ENCODE results near the gene TMEM266.

DNA sequence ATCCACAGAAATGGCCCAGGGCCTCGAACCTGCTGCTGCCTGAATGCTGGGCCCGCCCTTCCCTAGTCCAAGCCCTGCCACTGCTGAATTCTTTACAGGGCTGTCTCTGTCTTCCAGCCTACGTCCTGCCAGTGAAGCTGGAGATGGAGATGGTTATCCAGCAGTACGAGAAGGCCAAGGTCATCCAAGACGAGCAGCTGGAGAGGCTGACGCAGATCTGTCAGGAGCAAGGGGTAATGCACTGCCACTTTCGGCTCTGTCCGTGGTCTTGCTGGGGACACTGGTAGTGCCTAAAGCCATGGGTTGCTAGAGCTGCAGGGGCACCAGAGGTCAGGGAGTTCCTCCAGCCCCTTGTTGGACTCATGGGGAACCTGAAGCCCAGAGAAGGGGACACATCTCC, 115.7 kb downstream of the TMEM266 start:
- no peak for TF ChIP-seq FOXA1 (IDR thresholded peaks at IDR 0.05)
- TF ChIP-seq FOXM1 (IDR thresholded peaks at IDR 0.05; ENCODE audit: borderline replicate concordance): no peak
- TF ChIP-seq FOXK2 (IDR thresholded peaks at IDR 0.05): no peak
- no peak for TF ChIP-seq NFRKB (IDR thresholded peaks at IDR 0.05)
- TF ChIP-seq CTBP1 (IDR thresholded peaks at IDR 0.05; ENCODE audit: borderline replicate concordance): no peak
- TF ChIP-seq TARDBP (IDR thresholded peaks at IDR 0.05): no peak
- no peak for TF ChIP-seq ZNF384 (IDR thresholded peaks at IDR 0.05)
- no peak for TF ChIP-seq SP1 (IDR thresholded peaks at IDR 0.05)
- TF ChIP-seq L3MBTL2 (conservative IDR thresholded peaks at IDR 0.05): no peak
- no peak for TF ChIP-seq SUZ12 (IDR thresholded peaks at IDR 0.05)
- TF ChIP-seq, protein P1, sequence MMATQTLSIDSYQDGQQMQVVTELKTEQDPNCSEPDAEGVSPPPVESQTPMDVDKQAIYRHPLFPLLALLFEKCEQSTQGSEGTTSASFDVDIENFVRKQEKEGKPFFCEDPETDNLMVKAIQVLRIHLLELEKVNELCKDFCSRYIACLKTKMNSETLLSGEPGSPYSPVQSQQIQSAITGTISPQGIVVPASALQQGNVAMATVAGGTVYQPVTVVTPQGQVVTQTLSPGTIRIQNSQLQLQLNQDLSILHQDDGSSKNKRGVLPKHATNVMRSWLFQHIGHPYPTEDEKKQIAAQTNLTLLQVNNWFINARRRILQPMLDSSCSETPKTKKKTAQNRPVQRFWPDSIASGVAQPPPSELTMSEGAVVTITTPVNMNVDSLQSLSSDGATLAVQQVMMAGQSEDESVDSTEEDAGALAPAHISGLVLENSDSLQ (IDR thresholded peaks at IDR 0.05): no peak
- no peak for TF ChIP-seq BHLHE40 (IDR thresholded peaks at IDR 0.05; ENCODE audit: borderline replicate concordance)
- TF ChIP-seq LEF1 (IDR thresholded peaks at IDR 0.05; ENCODE audit: borderline replicate concordance): no peak
- no peak for TF ChIP-seq ELF4 (IDR thresholded peaks at IDR 0.05)
